GM23338 (cell line): ENCODE results near the gene RAI14. TPM values are rescaled to one million over a fixed set of nuclear protein-coding genes. Genes with fewer than 3 reads are reported as not detected.
A peak's percentile ranks its signal among the peaks of the same experiment; 100 is the strongest.

Source experiments
- ATAC-seq: fragments of 200-7000 bp; cut with Tn5 transposase; 3 replicates; pipeline ENCODE4 v1.9.1; 2020
- DNase-seq: peaks from one replicate; pipeline ENCODE4 v3.0.0-alpha.2; 2015; ENCODE audit warnings: low spot score
- H2AFZ ChIP-seq: fragments of 200-600 bp; sonication (generic); 2 replicates; pipeline ENCODE4 v1.8.0; 2016; ENCODE audit warnings: antibody characterized with exemption, mild to moderate bottlenecking, moderate library complexity
- H3F3A ChIP-seq: fragments of 200-600 bp; sonication (generic); replicated peaks from 2 replicates; pipeline ENCODE4 v1.8.0; 2017; ENCODE audit warnings: antibody characterized with exemption, mixed run types, low read depth
- H3K27ac ChIP-seq: fragments of 200-600 bp; sonication (generic); 2 replicates; pipeline ENCODE4 v1.6.1; 2016; ENCODE audit warnings: low read depth
- H3K27me3 ChIP-seq: fragments of 200-600 bp; sonication (generic); 2 replicates; pipeline ENCODE4 v1.8.0; 2016; ENCODE audit warnings: mild to moderate bottlenecking, mixed run types, moderate library complexity; ENCODE audit not compliant: insufficient read depth
- H3K36me3 ChIP-seq: fragments of 200-600 bp; sonication (generic); 2 replicates; pipeline ENCODE4 v1.8.0; 2016; ENCODE audit warnings: mild to moderate bottlenecking; ENCODE audit not compliant: insufficient read depth
- H3K4me1 ChIP-seq: fragments of 200-600 bp; sonication (generic); 2 replicates; pipeline ENCODE4 v1.8.0; 2016; ENCODE audit warnings: mild to moderate bottlenecking, moderate library complexity; ENCODE audit not compliant: insufficient read depth
- H3K4me2 ChIP-seq: fragments of 200-600 bp; sonication (generic); 2 replicates; pipeline ENCODE4 v1.7.1; 2017; ENCODE audit warnings: mixed run types
- H3K4me3 ChIP-seq: fragments of 200-600 bp; sonication (generic); 2 replicates; pipeline ENCODE4 v1.6.1; 2016; ENCODE audit warnings: mixed run types
- H3K79me2 ChIP-seq: fragments of 200-600 bp; sonication (generic); replicated peaks from 2 replicates; pipeline ENCODE4 v1.8.0; 2017; ENCODE audit warnings: mild to moderate bottlenecking; ENCODE audit not compliant: insufficient read depth
- H3K9me2 ChIP-seq: fragments of 200-600 bp; sonication (generic); 2 replicates; pipeline ENCODE4 v1.8.0; 2017; ENCODE audit not compliant: insufficient read depth
- H4K20me1 ChIP-seq: fragments of 200-600 bp; sonication (generic); replicated peaks from 2 replicates; pipeline ENCODE4 v1.8.0; 2017; ENCODE audit warnings: mild to moderate bottlenecking; ENCODE audit not compliant: insufficient read depth
- H3K27ac Mint-ChIP-seq: 2 replicates; pipeline ENCODE4 v1.8.0; 2020; ENCODE audit warnings: inconsistent platforms, mild to moderate bottlenecking, moderate library complexity, mixed read lengths
- H3K27me3 Mint-ChIP-seq: 3 replicates; pipeline ENCODE4 v1.8.0; 2022; ENCODE audit warnings: low read depth, mild to moderate bottlenecking, moderate library complexity, mixed read lengths, inconsistent platforms; ENCODE audit not compliant: insufficient read depth, poor library complexity
- H3K36me3 Mint-ChIP-seq: 3 replicates; pipeline ENCODE4 v1.8.0; 2021; ENCODE audit warnings: low read depth, mild to moderate bottlenecking, inconsistent platforms, moderate library complexity, mixed read lengths
- H3K4me1 Mint-ChIP-seq: 3 replicates; pipeline ENCODE4 v1.8.0; 2020; ENCODE audit warnings: mild to moderate bottlenecking, inconsistent platforms, mixed read lengths
- H3K4me3 Mint-ChIP-seq: 3 replicates; pipeline ENCODE4 v1.8.0; 2021; ENCODE audit warnings: moderate library complexity, mild to moderate bottlenecking, inconsistent platforms, mixed read lengths
- H3K9me3 Mint-ChIP-seq: 3 replicates; pipeline ENCODE4 v1.8.0; 2020; ENCODE audit warnings: moderate library complexity, mild to moderate bottlenecking, inconsistent platforms, mixed read lengths
- CREB1 ChIP-seq: fragments of 250-450 bp; sonication (Bioruptor Pico); IDR thresholded peaks from 2 replicates; pipeline ENCODE4 v1.5.0; 2020; ENCODE audit warnings: low read depth, mild to moderate bottlenecking, moderate library complexity
- CTCF ChIP-seq, 2 experiments: fragments of 200-600 bp in 1 of 2; sonication (generic) in 1 of 2; conservative IDR thresholded peaks; 2 replicates each; pipeline versions ENCODE4 v1.5.1 to v1.6.1; 2016 to 2017; ENCODE audit warnings: antibody characterized with exemption in 2 of 2, low read depth in 2 of 2, mild to moderate bottlenecking in 2 of 2, moderate library complexity in 1 of 2
- EZH2 ChIP-seq: fragments of 200-600 bp; sonication (generic); IDR thresholded peaks from one replicate; pipeline ENCODE4 v1.8.0; 2017; ENCODE audit warnings: antibody characterized with exemption, mild to moderate bottlenecking, low read depth; ENCODE audit not compliant: unreplicated experiment
- EZH2phosphoT487 ChIP-seq: fragments of 200-600 bp; sonication (generic); IDR thresholded peaks from one replicate; pipeline ENCODE4 v1.8.1; 2018; ENCODE audit warnings: antibody characterized with exemption; ENCODE audit not compliant: unreplicated experiment
- JUNB ChIP-seq: IDR thresholded peaks from one replicate; pipeline ENCODE4 v1.6.1; 2016; ENCODE audit warnings: antibody characterized with exemption; ENCODE audit not compliant: unreplicated experiment
- NANOG ChIP-seq: IDR thresholded peaks from 2 replicates; pipeline ENCODE4 v1.6.1; 2016; ENCODE audit warnings: antibody characterized with exemption, borderline replicate concordance
- POLR2AphosphoS5 ChIP-seq: IDR thresholded peaks from 2 replicates; pipeline ENCODE4 v1.6.1; 2016; ENCODE audit warnings: antibody characterized with exemption, low read depth
- STAT1 ChIP-seq: IDR thresholded peaks from one replicate; pipeline ENCODE4 v1.6.1; 2016; ENCODE audit warnings: antibody characterized with exemption; ENCODE audit not compliant: unreplicated experiment
- ZNF114 ChIP-seq: fragments of 250-450 bp; sonication (Bioruptor Pico); IDR thresholded peaks from 2 replicates; pipeline ENCODE4 v1.5.0; 2020; ENCODE audit warnings: mild to moderate bottlenecking, moderate library complexity
- polyA plus RNA-seq: library from polyadenylated mRNA; unstranded; fragments of >200 nt; fragmentation: Nextera tagmentation; extraction: Ambion mirVana; gene quantifications from 2 replicates; pipeline ENCODE4 v1.2.1, GENCODE V29; 2016
- total RNA-seq: library from RNA; depleted of rRNA; stranded (reverse); fragments of >200 nt; shearing (Covaris generic); gene quantifications from 2 replicates; pipeline ENCODE4 v1.2.3, GENCODE V29; 2014
- TF ChIP-seq, protein P1 (sequence below): IDR thresholded peaks from 2 replicates; pipeline ENCODE4 v1.6.1; 2016; ENCODE audit warnings: antibody characterized with exemption
- TF ChIP-seq, protein P2 (sequence below): fragments of 250-450 bp; sonication (Bioruptor Pico); IDR thresholded peaks from 2 replicates; pipeline ENCODE4 v1.5.0; 2020; ENCODE audit warnings: mild to moderate bottlenecking, moderate library complexity
- TF ChIP-seq, protein P3 (sequence below): IDR thresholded peaks from one replicate; pipeline ENCODE4 v1.6.1; 2018; ENCODE audit warnings: antibody characterized with exemption; ENCODE audit not compliant: unreplicated experiment

RAI14 gene
- total and polyA plus RNA-seq, 2 experiments from 2014 or later, result 58.8 to 95.8 TPM

- Histone ChIP-seq H3K4me3 (peak overlapping the region; percentile 7; the same call in 1 of the 2 replicates), H3K79me2 (peaks cover 90% of the 10 kb centered on the region), H2AFZ (no peak overlapping the region), H3K36me3 (peaks cover 6% of the 10 kb centered on the region; the same call in 1 of the 2 replicates), H3K27ac (peak overlapping the region; percentile 85), H3K4me2 (peak overlapping the region; percentile 12), H3K4me1 (peaks cover 59% of the 10 kb centered on the region), H4K20me1 (0 out of 2 replicates have a peak, but pooled peaks cover 6% of the 10 kb centered on the region), H3K9me2 (no peaks in the 10 kb centered on the region), H3F3A (no peaks in the 10 kb centered on the region), H3K27me3 (no peaks in the 10 kb centered on the region)
- no peaks in the 10 kb centered on the region for H3K27me3 Mint-ChIP-seq
- peak overlapping the region; percentile 11; the same call in 1 of the 3 replicates for H3K4me3 Mint-ChIP-seq
- H3K9me3 Mint-ChIP-seq, result no peaks in the 10 kb centered on the region
- ATAC-seq (no peak), DNase-seq (no peak)
- TF ChIP-seq, protein P1, sequence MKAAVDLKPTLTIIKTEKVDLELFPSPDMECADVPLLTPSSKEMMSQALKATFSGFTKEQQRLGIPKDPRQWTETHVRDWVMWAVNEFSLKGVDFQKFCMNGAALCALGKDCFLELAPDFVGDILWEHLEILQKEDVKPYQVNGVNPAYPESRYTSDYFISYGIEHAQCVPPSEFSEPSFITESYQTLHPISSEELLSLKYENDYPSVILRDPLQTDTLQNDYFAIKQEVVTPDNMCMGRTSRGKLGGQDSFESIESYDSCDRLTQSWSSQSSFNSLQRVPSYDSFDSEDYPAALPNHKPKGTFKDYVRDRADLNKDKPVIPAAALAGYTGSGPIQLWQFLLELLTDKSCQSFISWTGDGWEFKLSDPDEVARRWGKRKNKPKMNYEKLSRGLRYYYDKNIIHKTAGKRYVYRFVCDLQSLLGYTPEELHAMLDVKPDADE, result no peak
- TF ChIP-seq, protein P2, sequence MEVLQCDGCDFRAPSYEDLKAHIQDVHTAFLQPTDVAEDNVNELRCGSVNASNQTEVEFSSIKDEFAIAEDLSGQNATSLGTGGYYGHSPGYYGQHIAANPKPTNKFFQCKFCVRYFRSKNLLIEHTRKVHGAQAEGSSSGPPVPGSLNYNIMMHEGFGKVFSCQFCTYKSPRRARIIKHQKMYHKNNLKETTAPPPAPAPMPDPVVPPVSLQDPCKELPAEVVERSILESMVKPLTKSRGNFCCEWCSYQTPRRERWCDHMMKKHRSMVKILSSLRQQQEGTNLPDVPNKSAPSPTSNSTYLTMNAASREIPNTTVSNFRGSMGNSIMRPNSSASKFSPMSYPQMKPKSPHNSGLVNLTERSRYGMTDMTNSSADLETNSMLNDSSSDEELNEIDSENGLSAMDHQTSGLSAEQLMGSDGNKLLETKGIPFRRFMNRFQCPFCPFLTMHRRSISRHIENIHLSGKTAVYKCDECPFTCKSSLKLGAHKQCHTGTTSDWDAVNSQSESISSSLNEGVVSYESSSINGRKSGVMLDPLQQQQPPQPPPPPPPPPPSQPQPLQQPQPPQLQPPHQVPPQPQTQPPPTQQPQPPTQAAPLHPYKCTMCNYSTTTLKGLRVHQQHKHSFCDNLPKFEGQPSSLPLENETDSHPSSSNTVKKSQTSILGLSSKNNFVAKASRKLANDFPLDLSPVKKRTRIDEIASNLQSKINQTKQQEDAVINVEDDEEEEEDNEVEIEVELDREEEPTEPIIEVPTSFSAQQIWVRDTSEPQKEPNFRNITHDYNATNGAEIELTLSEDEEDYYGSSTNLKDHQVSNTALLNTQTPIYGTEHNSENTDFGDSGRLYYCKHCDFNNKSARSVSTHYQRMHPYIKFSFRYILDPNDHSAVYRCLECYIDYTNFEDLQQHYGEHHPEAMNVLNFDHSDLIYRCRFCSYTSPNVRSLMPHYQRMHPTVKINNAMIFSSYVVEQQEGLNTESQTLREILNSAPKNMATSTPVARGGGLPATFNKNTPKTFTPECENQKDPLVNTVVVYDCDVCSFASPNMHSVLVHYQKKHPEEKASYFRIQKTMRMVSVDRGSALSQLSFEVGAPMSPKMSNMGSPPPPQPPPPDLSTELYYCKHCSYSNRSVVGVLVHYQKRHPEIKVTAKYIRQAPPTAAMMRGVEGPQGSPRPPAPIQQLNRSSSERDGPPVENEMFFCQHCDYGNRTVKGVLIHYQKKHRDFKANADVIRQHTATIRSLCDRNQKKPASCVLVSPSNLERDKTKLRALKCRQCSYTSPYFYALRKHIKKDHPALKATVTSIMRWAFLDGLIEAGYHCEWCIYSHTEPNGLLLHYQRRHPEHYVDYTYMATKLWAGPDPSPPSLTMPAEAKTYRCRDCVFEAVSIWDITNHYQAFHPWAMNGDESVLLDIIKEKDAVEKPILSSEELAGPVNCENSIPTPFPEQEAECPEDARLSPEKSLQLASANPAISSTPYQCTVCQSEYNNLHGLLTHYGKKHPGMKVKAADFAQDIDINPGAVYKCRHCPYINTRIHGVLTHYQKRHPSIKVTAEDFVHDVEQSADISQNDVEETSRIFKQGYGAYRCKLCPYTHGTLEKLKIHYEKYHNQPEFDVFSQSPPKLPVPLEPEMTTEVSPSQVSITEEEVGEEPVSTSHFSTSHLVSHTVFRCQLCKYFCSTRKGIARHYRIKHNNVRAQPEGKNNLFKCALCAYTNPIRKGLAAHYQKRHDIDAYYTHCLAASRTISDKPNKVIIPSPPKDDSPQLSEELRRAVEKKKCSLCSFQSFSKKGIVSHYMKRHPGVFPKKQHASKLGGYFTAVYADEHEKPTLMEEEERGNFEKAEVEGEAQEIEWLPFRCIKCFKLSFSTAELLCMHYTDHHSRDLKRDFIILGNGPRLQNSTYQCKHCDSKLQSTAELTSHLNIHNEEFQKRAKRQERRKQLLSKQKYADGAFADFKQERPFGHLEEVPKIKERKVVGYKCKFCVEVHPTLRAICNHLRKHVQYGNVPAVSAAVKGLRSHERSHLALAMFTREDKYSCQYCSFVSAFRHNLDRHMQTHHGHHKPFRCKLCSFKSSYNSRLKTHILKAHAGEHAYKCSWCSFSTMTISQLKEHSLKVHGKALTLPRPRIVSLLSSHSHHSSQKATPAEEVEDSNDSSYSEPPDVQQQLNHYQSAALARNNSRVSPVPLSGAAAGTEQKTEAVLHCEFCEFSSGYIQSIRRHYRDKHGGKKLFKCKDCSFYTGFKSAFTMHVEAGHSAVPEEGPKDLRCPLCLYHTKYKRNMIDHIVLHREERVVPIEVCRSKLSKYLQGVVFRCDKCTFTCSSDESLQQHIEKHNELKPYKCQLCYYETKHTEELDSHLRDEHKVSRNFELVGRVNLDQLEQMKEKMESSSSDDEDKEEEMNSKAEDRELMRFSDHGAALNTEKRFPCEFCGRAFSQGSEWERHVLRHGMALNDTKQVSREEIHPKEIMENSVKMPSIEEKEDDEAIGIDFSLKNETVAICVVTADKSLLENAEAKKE (CRISPR knock-in tag), result no peak
- TF ChIP-seq NANOG (no peak), EZH2 (no peak), EZH2phosphoT487 (no peak), POLR2AphosphoS5 (no peak), CTCF (conservative IDR thresholded peaks at IDR 0.05; ENCODE audit: low read depth in 2 of 2) (no peak), STAT1 (no peak), JUNB (no peak), CREB1 (CRISPR knock-in tag) (no peak), ZNF114 (CRISPR knock-in tag) (no peak)
- TF ChIP-seq, protein P3, sequence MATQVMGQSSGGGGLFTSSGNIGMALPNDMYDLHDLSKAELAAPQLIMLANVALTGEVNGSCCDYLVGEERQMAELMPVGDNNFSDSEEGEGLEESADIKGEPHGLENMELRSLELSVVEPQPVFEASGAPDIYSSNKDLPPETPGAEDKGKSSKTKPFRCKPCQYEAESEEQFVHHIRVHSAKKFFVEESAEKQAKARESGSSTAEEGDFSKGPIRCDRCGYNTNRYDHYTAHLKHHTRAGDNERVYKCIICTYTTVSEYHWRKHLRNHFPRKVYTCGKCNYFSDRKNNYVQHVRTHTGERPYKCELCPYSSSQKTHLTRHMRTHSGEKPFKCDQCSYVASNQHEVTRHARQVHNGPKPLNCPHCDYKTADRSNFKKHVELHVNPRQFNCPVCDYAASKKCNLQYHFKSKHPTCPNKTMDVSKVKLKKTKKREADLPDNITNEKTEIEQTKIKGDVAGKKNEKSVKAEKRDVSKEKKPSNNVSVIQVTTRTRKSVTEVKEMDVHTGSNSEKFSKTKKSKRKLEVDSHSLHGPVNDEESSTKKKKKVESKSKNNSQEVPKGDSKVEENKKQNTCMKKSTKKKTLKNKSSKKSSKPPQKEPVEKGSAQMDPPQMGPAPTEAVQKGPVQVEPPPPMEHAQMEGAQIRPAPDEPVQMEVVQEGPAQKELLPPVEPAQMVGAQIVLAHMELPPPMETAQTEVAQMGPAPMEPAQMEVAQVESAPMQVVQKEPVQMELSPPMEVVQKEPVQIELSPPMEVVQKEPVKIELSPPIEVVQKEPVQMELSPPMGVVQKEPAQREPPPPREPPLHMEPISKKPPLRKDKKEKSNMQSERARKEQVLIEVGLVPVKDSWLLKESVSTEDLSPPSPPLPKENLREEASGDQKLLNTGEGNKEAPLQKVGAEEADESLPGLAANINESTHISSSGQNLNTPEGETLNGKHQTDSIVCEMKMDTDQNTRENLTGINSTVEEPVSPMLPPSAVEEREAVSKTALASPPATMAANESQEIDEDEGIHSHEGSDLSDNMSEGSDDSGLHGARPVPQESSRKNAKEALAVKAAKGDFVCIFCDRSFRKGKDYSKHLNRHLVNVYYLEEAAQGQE, result no peak
- peaks cover 52% of the 10 kb centered on the region for H3K4me1 Mint-ChIP-seq
- H3K36me3 Mint-ChIP-seq, result peaks cover 26% of the 10 kb centered on the region
- peak overlapping the region; percentile 85 for H3K27ac Mint-ChIP-seq
Observed at GRCh38 chr5:34716986-34717385, 60.9 kb downstream of the RAI14 start.
